ENCODE data around the gene UBL7.

UBL7 gene

GRCh38 chr15:74500401-74500800 is 39.4 kb upstream of the UBL7 start:
- DNase-seq (ENCODE audit: low spot score) = no peak
- in situ Hi-C loops (cut with MboI; ENCODE audit: low sequenced_read_pairs, unreplicated experiment) = no loop called here
- TF ChIP-seq, protein P1, sequence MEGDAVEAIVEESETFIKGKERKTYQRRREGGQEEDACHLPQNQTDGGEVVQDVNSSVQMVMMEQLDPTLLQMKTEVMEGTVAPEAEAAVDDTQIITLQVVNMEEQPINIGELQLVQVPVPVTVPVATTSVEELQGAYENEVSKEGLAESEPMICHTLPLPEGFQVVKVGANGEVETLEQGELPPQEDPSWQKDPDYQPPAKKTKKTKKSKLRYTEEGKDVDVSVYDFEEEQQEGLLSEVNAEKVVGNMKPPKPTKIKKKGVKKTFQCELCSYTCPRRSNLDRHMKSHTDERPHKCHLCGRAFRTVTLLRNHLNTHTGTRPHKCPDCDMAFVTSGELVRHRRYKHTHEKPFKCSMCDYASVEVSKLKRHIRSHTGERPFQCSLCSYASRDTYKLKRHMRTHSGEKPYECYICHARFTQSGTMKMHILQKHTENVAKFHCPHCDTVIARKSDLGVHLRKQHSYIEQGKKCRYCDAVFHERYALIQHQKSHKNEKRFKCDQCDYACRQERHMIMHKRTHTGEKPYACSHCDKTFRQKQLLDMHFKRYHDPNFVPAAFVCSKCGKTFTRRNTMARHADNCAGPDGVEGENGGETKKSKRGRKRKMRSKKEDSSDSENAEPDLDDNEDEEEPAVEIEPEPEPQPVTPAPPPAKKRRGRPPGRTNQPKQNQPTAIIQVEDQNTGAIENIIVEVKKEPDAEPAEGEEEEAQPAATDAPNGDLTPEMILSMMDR (IDR thresholded peaks at IDR 0.05; ENCODE audit: borderline replicate concordance, control extremely low read depth, extremely low read depth, insufficient read depth, missing control alignments) = no peak

GRCh38 chr15:74499366-74499765 is 38.4 kb upstream of the UBL7 start:
- TF ChIP-seq, protein P1 (IDR thresholded peaks at IDR 0.05; ENCODE audit: borderline replicate concordance, control extremely low read depth, extremely low read depth, insufficient read depth, missing control alignments) = no peak
- no peak for DNase-seq (ENCODE audit: low spot score)
- in situ Hi-C loops (cut with MboI; ENCODE audit: low sequenced_read_pairs, unreplicated experiment) = no loop called here

GRCh38 chr15:74497584-74497983 is 36.6 kb upstream of the UBL7 start:
- no peak for DNase-seq (ENCODE audit: low spot score)
- TF ChIP-seq, protein P1 (IDR thresholded peaks at IDR 0.05; ENCODE audit: borderline replicate concordance, control extremely low read depth, extremely low read depth, insufficient read depth, missing control alignments) = no peak
- in situ Hi-C loops (cut with MboI; ENCODE audit: low sequenced_read_pairs, unreplicated experiment) = no loop called here

- TF ChIP-seq, protein P1 (IDR thresholded peaks at IDR 0.05; ENCODE audit: borderline replicate concordance, control extremely low read depth, extremely low read depth, insufficient read depth, missing control alignments) = no peak
- in situ Hi-C loops (cut with MboI; ENCODE audit: low sequenced_read_pairs, unreplicated experiment) = no loop called here
- no peak for DNase-seq (ENCODE audit: low spot score)
Observed at GRCh38 chr15:74496648-74497047, 35.7 kb upstream of the UBL7 start.

- in situ Hi-C loops (cut with MboI; ENCODE audit: low sequenced_read_pairs, unreplicated experiment) = no loop called here
Observed at GRCh38 chr15:74490339-74490689, 29.4 kb upstream of the UBL7 start.

DNA sequence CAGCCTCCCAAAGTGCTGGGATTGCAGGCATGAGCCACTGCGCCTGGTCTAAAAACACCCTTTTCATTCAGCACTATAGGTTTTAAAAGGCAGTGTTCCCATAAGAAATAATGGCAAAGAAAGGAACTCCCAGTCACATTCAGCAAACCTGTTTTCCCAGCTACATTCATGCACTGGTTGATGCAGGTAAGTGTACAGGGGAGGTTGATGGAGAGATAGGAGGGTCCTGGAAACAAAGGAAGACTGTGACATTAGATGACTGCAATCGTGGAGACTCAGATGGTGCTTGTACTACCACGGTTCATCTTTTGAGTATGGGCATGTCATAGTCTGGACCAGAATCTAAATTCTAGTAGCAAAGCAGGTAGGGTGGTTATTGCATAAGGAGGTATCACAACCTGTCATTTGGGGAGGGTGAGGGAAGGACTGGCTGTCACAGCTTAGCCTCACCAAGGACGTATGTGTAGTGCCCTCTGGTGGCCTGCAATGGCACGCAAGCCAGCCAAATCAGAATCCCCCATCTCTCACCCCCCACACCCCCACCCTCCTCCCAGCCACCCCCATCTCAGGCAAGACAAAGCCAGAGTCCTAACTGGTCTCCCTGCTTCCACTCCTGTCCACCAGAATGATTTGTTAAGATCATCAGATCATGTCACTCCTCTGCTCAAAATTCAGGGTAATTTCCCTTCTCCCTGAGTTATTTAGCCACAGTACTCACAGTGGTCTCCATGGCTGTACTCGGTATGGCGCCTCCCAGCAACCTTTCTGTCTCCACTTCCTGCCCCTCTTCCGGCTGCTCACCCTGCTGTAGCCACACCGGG is 28.8 kb upstream of the UBL7 start:
- in situ Hi-C loops (cut with MboI; ENCODE audit: low sequenced_read_pairs, unreplicated experiment) = no loop called here
- peak; percentile 82 for DNase-seq (ENCODE audit: low spot score)

More at GRCh38 chr15:74490339-74490689, 29.4 kb upstream of the UBL7 start:
- TF ChIP-seq, protein P1 (IDR thresholded peaks at IDR 0.05; ENCODE audit: borderline replicate concordance, control extremely low read depth, extremely low read depth, insufficient read depth, missing control alignments) = no peak
- DNase-seq (ENCODE audit: low spot score) = no peak

More for the DNA sequence above, 28.8 kb upstream of the UBL7 start:
- TF ChIP-seq, protein P1 (IDR thresholded peaks at IDR 0.05; ENCODE audit: borderline replicate concordance, control extremely low read depth, extremely low read depth, insufficient read depth, missing control alignments) = peak; percentile 76

Data from GM13976 (cell line).